ENCODE data around the gene PIK3AP1. TPM values are rescaled to one million over a fixed set of nuclear protein-coding genes. Genes with fewer than 3 reads are reported as not detected.

The PIK3AP1 gene
- total and polyA plus RNA-seq, 2 of the 8 experiments (the other 6 are each of a cell fraction or from before 2014, with no cell fraction given) = 1.9 to 4.5 TPM

DNA sequence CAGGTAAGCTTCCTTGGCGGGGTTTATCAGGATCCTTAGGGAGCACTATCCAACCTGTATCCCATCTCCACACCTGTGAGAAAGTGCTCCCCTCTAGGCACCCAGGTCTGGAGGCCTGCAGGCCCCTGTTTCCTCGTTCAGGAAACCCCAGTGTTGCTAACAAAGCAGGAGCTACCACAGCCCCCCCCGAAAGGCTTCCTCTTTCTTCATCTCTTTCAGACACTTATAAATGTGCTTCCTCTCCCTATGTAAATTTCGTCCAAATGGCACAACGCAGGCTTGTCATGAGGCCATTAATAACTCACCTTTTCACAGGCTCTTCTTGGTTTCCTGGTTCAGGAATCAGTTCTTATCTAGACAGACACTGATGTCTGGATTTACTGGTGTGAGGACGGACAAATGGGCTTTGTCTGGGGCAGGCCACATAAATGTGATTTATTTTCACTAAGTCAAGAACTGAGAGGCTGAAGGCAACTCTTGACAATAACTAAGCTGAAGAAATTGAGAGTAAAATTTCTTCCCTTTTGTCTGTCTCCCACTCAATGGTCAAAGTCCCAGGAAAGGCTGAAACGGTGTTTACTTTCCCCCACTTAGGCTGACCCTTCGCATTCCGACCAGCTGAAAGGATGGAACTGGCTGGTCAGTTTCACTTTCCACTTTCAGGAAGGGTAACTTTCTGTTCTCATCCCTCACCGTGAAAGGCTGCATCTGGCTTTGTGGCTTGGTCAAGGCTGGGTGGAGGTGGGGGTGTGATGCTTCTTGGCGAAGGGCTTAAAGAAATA is 46.8 kb downstream of the PIK3AP1 start:
- Histone ChIP-seq H3K56ac (replicated peaks; ENCODE audit: insufficient read length, low read depth, low read length) (no peak overlapping the region), H2BK20ac (ENCODE audit: low read length) (no peak overlapping the region), H2BK12ac (ENCODE audit: low read depth, low read length) (no peak overlapping the region), H3K79me2 (ENCODE audit: control insufficient read depth in 1 of 2, insufficient read depth in 2 of 2, low read length in 2 of 2) (no peaks in the 10 kb centered on the region), H3K23ac (ENCODE audit: insufficient read length) (no peak overlapping the region), H2BK120ac (replicated peaks; ENCODE audit: low read depth, low read length) (no peak overlapping the region), H3K4me1 (replicated peaks in 1 of 4; ENCODE audit: control insufficient read depth in 3 of 4, insufficient read depth in 4 of 4, low read length in 3 of 4) (no peaks in the 10 kb centered on the region), H2BK5ac (ENCODE audit: low read depth, low read length) (no peak overlapping the region), H3K14ac (ENCODE audit: insufficient read length) (no peak overlapping the region), H3K4me2 (ENCODE audit: insufficient read depth in 1 of 2, low read depth in 2 of 2, low read length in 2 of 2) (no peak overlapping the region), H2AFZ (ENCODE audit: low read length) (no peak overlapping the region), H2BK15ac (ENCODE audit: low read length) (no peak overlapping the region), H3K27ac (ENCODE audit: low read depth, low read length) (no peak overlapping the region), H3K4ac (replicated peaks; ENCODE audit: insufficient read length, low read depth, low read length) (no peak overlapping the region), H4K8ac (ENCODE audit: extremely low read depth, insufficient read depth, low read length) (no peak overlapping the region), H3K18ac (ENCODE audit: extremely low read depth, low read length) (no peak overlapping the region; the same call in 1 of the 2 replicates), H4K20me1 (replicated peaks in 1 of 2; ENCODE audit: control insufficient read depth in 1 of 2, insufficient read depth in 2 of 2, low read length in 2 of 2) (no peaks in the 10 kb centered on the region), H3K79me1 (ENCODE audit: low read depth, low read length) (no peaks in the 10 kb centered on the region), H3K23me2 (ENCODE audit: low read depth, low read length) (no peaks in the 10 kb centered on the region; the same call in 1 of the 2 replicates), H3K36me3 (ENCODE audit: control insufficient read depth in 2 of 4, insufficient read depth in 4 of 4, low read length in 3 of 4) (no peaks in the 10 kb centered on the region), H3K27me3 (replicated peaks in 1 of 4; ENCODE audit: control insufficient read depth in 3 of 4, extremely low read depth in 1 of 4, insufficient read depth in 3 of 4, low read length in 3 of 4) (no peaks in the 10 kb centered on the region), H3K9me3 (ENCODE audit: insufficient read depth in 2 of 2, low read depth in 1 of 2, low read length in 1 of 2) (no peaks in the 10 kb centered on the region), H4K5ac (ENCODE audit: insufficient read length, low read depth, low read length) (no peak overlapping the region), H2AK5ac (ENCODE audit: low read depth, low read length) (no peak overlapping the region; the same call in 1 of the 2 replicates), H3K9ac (replicated peaks in 1 of 4; ENCODE audit: extremely low read depth in 1 of 4, low read depth in 3 of 4, low read length in 3 of 4) (no peak overlapping the region), H4K91ac (replicated peaks; ENCODE audit: insufficient read length, low read length) (no peak overlapping the region), H3K4me3 (ENCODE audit: extremely low read depth in 1 of 4, insufficient read depth in 2 of 4, low read depth in 3 of 4, low read length in 4 of 4) (no peak overlapping the region)
- DNase-seq (ENCODE audit: low read depth in 1 of 2, low spot score in 2 of 2) (no peak), FAIRE-seq (no peak)
- ChIA-PET POLR2A (ENCODE audit: partially characterized antibody) (no interaction called here), CTCF (ENCODE audit: partially characterized antibody) (interaction anchor here (0.8 to 5.1 kb wide), 8 partner anchors 9 to 339 kb away, joined by 3 to 20 read pairs (median 3); no protein-coding TSS in a partner anchor)
- TF ChIP-seq SAP30 (IDR thresholded peaks at IDR 0.05; ENCODE audit: insufficient read depth, insufficient replicate concordance, low read length) = no peak
- TF ChIP-seq RNF2 (IDR thresholded peaks at IDR 0.05; ENCODE audit: borderline replicate concordance, low read depth, low read length, missing control alignments, poor library complexity, severe bottlenecking) = no peak
- TF ChIP-seq GTF2F1 (IDR thresholded peaks at IDR 0.05; ENCODE audit: borderline replicate concordance, low read depth, low read length) = no peak
- TF ChIP-seq NRF1 (IDR thresholded peaks at IDR 0.05; ENCODE audit: low read depth, low read length) = no peak
- TF ChIP-seq SRF (IDR thresholded peaks at IDR 0.05; ENCODE audit: low read depth, low read length) = no peak
- TF ChIP-seq CBX5 (IDR thresholded peaks at IDR 0.05; ENCODE audit: low read depth, low read length) = no peak
- no peak for TF ChIP-seq POU5F1 (IDR thresholded peaks at IDR 0.05; ENCODE audit: low read depth, low read length)
- no peak for TF ChIP-seq SP1 (IDR thresholded peaks at IDR 0.05; ENCODE audit: low read depth, low read length)
- no peak for TF ChIP-seq TBP (IDR thresholded peaks at IDR 0.05; ENCODE audit: low read depth, low read length)
- TF ChIP-seq, protein P1, sequence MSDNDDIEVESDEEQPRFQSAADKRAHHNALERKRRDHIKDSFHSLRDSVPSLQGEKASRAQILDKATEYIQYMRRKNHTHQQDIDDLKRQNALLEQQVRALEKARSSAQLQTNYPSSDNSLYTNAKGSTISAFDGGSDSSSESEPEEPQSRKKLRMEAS (IDR thresholded peaks at IDR 0.05) = no peak
- no peak for TF ChIP-seq BACH1 (IDR thresholded peaks at IDR 0.05; ENCODE audit: low read length)
- TF ChIP-seq TAF1 (IDR thresholded peaks at IDR 0.05; ENCODE audit: low read depth, low read length) = no peak
- 89% methylated on average over 11 of the region's 11 CpGs; no CpG with 5 or more reads in 1 of the 2 experiments for WGBS, 2 experiments (ENCODE audit: extremely low coverage in 1 of 2, insufficient coverage in 1 of 2, insufficient read length in 1 of 2, insufficient replicate concordance in 2 of 2, low coverage in 1 of 2, low lambda C conversion rate in 2 of 2, missing lambda C conversion rate in 1 of 2)

All from H1 (cell line).